ENCODE measurements around the gene C16orf54.
"Not testable (repeated sequence)": the region's sequence is repeated elsewhere in the genome, so short reads cannot be mapped to it uniquely, and the experiment has no call there.

Gene C16orf54

DNA sequence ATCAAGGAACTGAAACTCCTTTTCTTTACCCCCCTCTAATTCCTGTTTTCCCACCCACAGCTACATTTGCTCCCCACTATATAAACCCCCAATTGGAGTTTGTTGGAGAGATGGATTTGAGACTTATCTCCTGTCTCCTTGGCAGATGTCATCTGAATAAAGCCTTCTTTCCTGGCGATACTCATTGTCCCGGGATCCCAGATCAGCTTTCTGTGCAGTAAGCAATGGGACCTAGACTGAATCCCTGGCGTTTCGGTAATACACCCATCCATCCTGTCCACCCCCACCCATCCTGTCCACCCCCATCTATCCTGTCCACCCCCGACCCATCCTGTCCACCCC, 44.6 kb downstream of the C16orf54 start:
- peak in 1 of 2 experiments; percentile 16 for DNase-seq

DNA sequence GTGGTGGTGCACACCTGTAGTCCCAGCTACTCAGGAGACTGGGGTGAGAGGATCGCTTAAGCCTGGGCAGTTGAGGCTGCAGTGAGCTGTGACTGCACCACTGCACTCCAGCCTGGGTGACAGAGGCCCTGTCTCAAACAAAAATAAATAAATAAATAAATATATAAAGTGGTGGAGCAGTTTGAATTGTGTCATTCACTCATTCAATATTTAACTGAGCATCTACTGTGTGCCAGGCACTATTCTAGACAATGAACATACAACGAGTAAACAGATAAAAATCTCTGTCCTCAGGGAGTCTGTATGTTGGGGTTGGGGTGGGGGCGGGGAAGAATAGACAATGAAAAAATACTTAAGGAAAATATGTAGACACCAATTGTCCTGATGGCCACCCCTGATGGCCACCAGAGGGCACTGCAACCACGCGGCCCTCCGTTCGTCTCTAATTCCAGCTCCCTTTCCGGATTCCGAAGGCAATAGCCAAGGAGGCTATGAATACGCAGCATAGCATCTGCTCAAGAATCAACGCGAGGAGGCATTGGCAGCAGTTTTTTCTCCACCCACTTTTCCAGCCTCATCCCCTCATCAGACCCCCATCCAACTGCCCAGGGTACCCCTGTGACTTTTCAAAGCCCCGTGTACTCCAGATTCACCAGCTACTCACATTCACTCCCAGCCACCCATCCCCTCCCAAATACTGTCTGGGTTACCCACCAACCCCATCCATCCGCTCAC, 45.4 kb downstream of the C16orf54 start:
- peak; percentile 79 to 92 for DNase-seq

DNA sequence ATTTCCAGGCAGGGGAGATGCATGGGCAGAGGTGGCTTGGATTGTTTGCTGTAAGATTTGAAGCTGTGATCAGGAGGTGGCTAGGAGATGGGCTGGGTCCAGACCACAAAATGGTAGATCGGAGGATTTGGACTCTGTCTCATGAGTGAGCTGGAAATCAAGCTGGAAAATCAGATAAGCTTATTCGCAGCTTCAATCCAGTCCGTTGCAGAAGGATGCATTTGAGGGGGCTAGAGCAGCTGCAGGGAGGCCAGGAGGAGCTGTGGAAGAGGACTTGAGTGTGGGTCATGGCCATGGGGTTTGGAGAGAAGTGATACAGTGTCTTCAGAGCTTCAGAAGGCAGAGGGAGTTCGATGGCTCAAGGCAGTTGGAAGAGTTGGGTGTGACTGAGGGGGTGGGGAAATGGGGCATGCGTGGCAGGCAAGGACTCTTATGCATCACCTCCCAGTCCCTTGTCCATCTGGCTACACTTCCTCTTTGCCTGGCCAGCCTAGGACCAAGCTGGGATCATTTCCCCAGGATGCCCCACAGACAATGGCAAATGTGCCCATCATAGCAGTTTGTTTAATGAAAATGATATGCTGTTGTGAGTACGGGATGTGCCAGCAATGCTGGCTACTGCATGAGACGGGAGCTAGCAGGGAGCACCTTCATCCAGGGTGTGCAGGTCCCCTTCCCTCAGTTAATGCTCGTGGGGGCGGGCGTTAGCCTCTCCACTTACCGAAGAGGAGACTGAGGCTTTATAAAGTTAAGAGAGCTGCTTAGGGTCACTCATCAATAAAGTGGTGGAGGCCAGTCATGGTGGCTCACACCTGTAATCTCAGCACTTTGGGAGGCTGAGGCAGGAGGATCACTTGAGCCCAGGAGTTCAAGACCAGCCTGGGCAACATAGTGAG, 46.2 kb downstream of the C16orf54 start:
- no peak for DNase-seq

DNA sequence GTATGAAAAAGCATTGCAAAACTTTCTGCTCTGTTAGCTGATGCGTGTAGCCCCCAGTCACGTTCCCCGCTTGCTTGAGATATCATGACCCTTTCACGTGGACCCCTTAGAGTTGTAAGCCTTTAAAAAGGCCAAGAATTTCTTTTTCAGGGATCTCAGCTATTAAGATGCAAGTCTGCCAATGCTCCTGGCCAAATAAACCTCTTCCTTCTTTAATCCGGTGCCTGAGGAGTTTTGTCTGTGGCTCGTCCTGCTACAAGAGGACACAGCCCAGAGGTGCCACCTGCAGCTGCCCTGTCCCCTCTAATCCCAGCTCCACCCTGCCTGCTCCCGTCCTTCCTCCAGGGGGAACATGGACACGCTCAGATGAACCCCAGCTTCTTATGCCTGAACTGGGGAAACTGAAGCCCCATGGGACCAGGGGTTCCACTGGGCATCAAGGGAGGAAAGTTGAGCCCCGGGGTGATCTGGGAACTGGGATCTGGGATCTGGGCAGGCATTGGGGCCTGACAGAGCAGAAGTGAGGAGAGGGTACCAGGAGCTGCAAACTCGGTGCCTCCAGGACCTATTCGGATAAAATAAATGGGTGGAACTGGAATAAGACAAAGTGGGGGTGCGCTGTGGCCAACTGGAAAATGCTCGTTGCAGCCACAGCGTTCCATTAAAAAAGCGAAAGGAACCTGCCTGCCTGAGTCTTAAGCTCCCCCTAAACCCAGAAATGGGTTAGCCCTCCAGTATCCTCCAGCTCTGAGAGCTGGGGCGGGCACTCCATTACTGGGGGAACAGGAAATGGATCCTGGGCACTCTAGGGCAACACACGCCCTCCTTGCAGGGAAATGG, 47.1 kb downstream of the C16orf54 start:
- DNase-seq: no peak

DNA sequence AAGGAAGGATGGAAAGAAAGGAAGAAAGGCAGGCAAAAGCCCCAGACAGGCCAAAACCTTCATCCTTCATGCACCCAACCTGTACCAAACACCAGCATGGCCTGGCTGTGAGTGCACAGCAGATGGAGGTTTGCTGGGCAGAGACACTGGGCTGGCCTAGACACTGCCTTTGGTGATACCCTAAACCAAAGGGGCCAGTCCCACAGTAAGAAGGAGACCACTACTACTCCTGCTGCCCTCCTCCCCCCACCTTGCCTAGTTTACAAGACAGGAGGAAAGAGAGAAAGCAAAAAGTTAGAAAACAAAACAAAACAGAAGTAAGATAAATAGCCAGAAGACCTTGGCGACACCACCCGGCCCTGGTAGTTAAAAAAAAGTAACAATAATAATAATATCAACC, 47.7 kb downstream of the C16orf54 start:
- no peak for DNase-seq

DNA sequence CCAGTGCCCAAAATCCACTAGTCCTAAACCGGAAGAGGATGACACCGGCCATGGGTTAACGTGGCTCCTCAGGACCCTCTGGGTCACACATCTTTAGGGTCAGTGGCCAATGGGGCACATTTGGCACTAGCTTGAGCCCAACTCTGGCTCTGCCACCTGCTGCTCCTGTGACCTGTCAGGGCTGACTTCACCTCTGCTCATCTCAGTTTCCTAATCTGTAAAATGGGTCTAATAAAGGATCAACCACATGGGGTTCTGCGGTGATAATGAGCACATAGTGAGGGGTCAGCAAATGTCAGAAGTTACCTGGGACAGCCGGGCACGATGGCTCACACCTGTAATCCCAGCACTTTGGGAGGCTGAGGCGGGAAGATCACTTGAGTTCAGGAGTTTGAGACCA, 48.4 kb downstream of the C16orf54 start:
- no peak for DNase-seq

DNA sequence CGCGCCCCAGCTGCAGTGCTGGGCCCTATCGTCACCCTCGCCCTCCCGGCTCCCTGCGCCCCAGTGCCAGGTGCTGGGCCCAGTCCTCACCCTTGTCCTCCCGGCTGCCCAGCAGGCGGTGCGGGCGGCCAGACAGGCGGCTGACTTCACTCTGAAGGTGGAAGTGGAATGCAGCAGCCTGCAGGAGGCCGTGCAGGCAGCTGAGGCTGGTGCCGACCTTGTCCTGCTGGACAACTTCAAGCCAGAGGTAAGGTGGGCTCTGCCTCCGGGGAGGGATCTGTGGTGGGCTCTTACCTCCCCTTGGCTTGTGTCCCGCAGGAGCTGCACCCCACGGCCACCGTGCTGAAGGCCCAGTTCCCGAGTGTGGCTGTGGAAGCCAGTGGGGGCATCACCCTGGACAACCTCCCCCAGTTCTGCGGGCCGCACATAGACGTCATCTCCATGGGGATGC, 48.9 kb downstream of the C16orf54 start:
- no peak for DNase-seq

DNA sequence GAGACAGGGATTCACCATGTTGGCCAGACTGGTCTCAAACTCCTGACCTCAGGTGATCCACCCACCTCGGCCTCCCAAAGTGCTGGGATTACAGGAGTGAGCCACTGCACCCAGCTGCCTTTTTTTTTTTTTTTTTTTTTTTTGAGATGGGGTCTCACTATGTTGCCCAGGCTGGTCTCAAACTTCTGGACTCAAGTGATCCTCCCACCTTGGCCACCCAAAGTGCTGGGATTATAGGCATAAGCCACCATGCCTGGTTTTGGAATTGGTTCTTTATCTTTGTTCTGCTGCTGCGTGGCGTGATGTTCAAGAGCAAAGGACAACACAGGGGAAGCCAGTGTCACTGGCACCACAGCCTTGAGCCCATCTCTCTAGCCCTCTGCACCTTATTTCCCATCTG, 50.1 kb downstream of the C16orf54 start:
- not testable (repeated sequence) for DNase-seq

DNA sequence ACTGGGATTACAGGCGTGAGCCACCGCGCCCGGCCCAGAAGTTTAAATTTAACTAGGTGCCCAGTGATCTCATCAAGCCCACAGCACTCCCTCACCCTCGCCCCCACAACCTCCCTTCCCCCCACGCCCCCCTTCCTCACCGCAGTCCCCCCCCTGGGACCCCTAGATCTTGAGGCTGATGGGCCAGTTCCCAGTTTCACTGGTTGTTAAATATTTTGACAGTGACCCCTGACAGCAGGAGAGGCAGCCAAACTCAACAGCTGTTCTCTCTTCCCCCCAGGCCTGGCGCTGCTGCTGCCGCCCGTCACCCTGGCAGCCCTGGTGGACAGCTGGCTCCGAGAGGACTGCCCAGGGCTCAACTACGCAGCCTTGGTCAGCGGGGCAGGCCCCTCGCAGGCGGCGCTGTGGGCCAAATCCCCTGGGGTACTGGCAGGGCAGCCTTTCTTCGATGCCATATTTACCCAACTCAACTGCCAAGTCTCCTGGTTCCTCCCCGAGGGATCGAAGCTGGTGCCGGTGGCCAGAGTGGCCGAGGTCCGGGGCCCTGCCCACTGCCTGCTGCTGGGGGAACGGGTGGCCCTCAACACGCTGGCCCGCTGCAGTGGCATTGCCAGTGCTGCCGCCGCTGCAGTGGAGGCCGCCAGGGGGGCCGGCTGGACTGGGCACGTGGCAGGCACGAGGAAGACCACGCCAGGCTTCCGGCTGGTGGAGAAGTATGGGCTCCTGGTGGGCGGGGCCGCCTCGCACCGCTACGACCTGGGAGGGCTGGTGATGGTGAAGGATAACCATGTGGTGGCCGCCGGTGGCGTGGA, 51.2 kb downstream of the C16orf54 start:
- peak; percentile 27 to 53 for DNase-seq

DNA sequence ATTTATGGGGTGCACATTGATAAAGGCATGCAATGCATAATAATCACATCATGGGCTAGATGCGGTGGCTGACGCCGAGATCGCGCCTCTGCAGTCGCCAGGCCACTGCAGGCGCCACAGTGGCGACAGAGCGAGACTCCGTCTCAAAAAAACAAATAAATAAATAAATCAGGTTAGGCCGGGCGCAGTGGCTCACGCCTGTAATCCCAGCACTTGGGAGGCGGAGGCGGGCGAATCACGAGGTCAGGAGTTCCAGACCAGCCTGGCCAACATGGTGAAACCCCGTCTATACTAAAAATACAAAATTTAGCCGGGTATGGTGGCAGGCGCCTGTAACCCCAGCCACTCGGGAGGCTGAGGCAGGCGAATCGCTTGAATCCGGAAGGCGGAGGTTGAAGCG, 53.2 kb downstream of the C16orf54 start:
- not testable (repeated sequence) for DNase-seq

Data from NCI-H524 (cell line).